Measurements from ENCODE around the gene ALK.

The ALK gene

GRCh38 chr2:29596584-29596983, 324.8 kb downstream of the ALK start:
- TF ChIP-seq FOXP2 (optimal IDR thresholded peaks at IDR 0.05; ENCODE audit: borderline replicate concordance, extremely low read depth, extremely low read length, insufficient read depth) (no peak), SIN3A (IDR thresholded peaks at IDR 0.05; ENCODE audit: borderline replicate concordance, insufficient read depth, low read length) (no peak), REST (IDR thresholded peaks at IDR 0.05; ENCODE audit: insufficient read depth in 1 of 2, low read depth in 2 of 2, low read length in 2 of 2) (no peak), TAF1 (IDR thresholded peaks at IDR 0.05; ENCODE audit: borderline replicate concordance, insufficient read depth, low read length) (no peak), POLR2AphosphoS5 (IDR thresholded peaks at IDR 0.05; ENCODE audit: low read depth, low read length) (no peak)

GRCh38 chr2:29591600-29591999, 329.8 kb downstream of the ALK start:
- no peak for TF ChIP-seq POLR2AphosphoS5 (IDR thresholded peaks at IDR 0.05; ENCODE audit: low read depth, low read length)
- no peak for TF ChIP-seq TAF1 (IDR thresholded peaks at IDR 0.05; ENCODE audit: borderline replicate concordance, insufficient read depth, low read length)
- no peak for TF ChIP-seq FOXP2 (optimal IDR thresholded peaks at IDR 0.05; ENCODE audit: borderline replicate concordance, extremely low read depth, extremely low read length, insufficient read depth)
- TF ChIP-seq SIN3A (IDR thresholded peaks at IDR 0.05; ENCODE audit: borderline replicate concordance, insufficient read depth, low read length): no peak
- TF ChIP-seq REST (IDR thresholded peaks at IDR 0.05; ENCODE audit: insufficient read depth in 1 of 2, low read depth in 2 of 2, low read length in 2 of 2): no peak

GRCh38 chr2:29590211-29590610, 331.2 kb downstream of the ALK start:
- no peak for TF ChIP-seq FOXP2 (optimal IDR thresholded peaks at IDR 0.05; ENCODE audit: borderline replicate concordance, extremely low read depth, extremely low read length, insufficient read depth)
- no peak for TF ChIP-seq POLR2AphosphoS5 (IDR thresholded peaks at IDR 0.05; ENCODE audit: low read depth, low read length)
- TF ChIP-seq REST (IDR thresholded peaks at IDR 0.05; ENCODE audit: insufficient read depth in 1 of 2, low read depth in 2 of 2, low read length in 2 of 2): no peak
- TF ChIP-seq TAF1 (IDR thresholded peaks at IDR 0.05; ENCODE audit: borderline replicate concordance, insufficient read depth, low read length): no peak
- no peak for TF ChIP-seq SIN3A (IDR thresholded peaks at IDR 0.05; ENCODE audit: borderline replicate concordance, insufficient read depth, low read length)

GRCh38 chr2:29589440-29590103, 331.8 kb downstream of the ALK start:
- TF ChIP-seq POLR2AphosphoS5 (IDR thresholded peaks at IDR 0.05; ENCODE audit: low read depth, low read length): no peak
- TF ChIP-seq SIN3A (IDR thresholded peaks at IDR 0.05; ENCODE audit: borderline replicate concordance, insufficient read depth, low read length): no peak
- TF ChIP-seq FOXP2 (optimal IDR thresholded peaks at IDR 0.05; ENCODE audit: borderline replicate concordance, extremely low read depth, extremely low read length, insufficient read depth): no peak
- no peak for TF ChIP-seq TAF1 (IDR thresholded peaks at IDR 0.05; ENCODE audit: borderline replicate concordance, insufficient read depth, low read length)
- TF ChIP-seq REST (IDR thresholded peaks at IDR 0.05; ENCODE audit: insufficient read depth in 1 of 2, low read depth in 2 of 2, low read length in 2 of 2): no peak
